HEK293T (cell line): ENCODE data around the gene CSH2.

ENCODE experiments used
- FOXA1 ChIP-seq: fragments of 450-650 bp; IDR thresholded peaks from 2 replicates; pipeline ENCODE4 v1.6.1; 2016; ENCODE audit warnings: mild to moderate bottlenecking
- FOXM1 ChIP-seq: fragments of 450-650 bp; IDR thresholded peaks from 2 replicates; pipeline ENCODE4 v1.6.1; 2017; ENCODE audit warnings: mild to moderate bottlenecking, borderline replicate concordance

DNA sequence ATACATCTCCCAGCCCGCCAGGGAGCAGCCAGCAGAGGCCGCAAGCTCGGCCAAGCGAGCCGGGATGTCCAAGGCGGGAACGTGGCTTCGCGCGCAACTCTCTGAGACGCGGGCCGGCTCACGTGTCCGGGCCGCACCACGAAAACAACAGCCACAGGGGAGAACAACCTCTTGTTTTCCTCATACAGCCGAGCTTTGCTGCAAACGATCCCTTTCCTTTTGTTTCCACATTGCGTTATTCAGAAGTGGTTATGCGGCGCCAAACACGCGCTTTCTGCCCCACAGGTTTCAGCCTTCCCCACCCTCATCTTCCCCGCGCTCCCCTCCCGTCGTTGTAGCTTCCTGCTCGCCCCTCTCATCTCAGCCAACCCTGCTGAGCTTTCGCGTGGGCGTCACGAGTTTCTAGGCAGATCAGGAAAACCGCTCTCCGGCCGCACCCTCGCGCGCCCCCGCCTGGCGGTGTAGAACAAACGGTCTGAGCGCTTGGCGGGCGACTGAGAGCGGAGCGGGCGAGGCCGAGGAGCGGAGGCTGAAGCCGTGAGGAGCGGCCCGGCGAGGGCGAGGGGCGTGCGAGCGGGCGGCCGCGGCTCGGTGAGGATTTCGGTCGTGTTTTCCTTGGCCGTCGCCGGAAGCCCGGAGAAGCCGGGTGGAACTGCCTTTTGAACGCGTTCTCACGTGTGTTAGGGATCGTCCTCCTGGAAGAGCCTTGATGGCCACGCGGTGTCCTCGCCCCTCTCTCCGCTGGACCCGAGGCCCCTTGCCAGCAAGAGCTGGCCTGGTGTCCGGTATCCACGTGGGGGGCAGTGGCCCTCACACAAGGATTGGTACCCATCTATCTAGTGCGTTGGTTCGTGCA is 24.4 kb downstream of the CSH2 start:
- TF ChIP-seq FOXM1: peak; percentile 96
- TF ChIP-seq FOXA1: no peak
